Right renal pelvis (tissue), 4 donors: ENCODE measurements around the gene ZIC4. TPM values are rescaled to one million over a fixed set of nuclear protein-coding genes. Genes with fewer than 3 reads are reported as not detected.

Experiments
- DNase-seq, 4 donors: peaks; one replicate each; pipeline ENCODE4 v3.0.0-alpha.2; 2013; ENCODE audit warnings: low read depth in 4 of 4, low spot score in 3 of 4, missing footprints in 1 of 4
- polyA plus RNA-seq, 4 donors: library from polyadenylated mRNA; unstranded; fragments of 120-200 nt; gene quantifications; one replicate each; pipeline ENCODE4 v1.2.1, GENCODE V29; 2013; ENCODE audit not compliant: insufficient read length in 4 of 4

ZIC4 gene
- polyA plus RNA-seq, 4 donors, result 0.05 TPM; not detected in 3

DNA sequence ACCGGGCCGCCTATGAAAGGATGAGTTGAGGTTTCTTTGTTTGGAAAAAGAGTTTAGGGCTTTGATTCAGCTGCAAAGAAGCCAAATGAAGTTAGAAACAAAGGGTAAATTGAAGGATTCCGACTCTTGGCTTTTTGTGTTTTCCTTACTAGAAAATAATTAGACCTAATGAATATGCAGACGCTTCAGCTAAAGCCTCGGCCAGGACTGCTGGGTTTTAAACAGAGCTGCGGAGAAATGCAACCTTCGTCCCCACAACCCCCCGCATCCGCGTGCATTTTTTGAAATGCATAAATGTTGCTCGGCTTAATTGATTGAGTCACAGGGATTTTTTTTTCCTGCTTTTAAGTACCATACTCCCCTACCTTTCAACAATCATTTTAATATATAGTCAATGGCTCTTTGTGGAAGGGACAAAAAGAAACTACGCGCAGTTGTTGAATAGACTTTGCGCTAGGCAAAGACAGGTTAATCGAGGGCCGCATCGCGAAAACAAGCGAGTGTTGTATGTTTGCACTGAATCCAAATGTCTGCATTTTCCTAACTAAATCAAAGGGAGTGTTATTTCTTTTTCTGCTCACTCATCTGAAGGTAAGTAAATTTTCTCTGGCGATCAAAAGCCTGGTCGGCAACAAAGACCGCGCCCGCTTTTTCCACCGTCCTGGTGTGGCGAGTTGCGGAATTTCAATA, 1.3 kb upstream of the ZIC4 start:
- DNase-seq, result no peak

DNA sequence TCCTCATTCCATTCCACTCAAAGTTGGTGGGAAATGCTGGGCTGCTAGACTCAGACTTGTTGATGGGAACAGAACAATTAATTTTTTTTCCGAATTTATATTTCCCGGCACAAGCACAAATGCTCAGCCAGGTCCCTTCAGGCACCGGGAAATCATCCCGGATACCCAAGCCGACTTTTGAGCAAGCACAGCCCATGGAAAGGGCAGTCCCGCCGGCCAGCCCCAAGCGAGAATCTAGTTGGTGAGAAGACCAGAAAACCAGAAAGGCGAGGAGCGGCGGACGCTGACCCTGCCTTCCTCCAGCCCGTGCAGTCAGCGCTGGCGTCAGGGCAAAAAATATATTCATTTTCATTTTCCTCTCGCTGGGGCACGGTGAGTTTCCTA, 763 bp upstream of the ZIC4 start:
- DNase-seq, result no peak

DNA sequence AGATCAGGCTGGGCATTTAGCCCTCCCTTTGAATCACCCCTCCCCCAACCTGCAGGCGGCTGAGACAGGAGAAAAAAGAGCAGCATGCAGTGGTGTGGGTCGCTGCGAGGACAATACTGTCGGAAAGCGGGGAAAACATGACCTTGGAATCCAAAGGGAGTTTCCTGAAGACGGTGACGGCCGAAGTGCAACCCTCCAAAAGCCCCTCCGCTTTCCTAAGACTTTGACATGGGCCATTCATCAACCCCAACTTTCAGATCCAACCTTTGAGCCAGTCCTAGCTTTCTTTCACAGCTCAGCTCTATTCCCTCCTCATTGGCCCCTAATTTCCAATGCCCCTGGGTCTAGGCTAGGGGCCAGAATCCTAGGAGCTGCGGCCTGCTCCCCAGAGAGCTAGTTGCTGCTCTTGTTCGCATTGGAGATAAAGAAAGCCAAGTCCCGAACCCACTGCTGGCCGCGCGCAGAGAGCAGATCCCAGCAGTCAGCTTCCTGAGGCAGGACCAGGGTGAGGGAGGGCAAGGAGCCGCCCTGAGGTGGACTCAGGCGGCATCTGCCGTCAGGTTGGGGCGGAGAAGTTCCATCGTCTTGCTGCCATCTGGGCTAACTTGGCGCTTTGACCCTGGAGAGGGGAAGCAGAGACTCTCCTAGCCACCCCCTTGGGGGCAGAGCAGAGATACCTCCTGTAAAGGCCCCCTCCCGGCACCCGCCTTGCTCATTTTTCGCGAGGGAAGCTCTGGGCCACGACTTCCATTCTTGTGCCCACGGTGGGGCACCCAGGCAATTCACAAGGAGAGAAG, 914 bp downstream of the ZIC4 start:
- no peak for DNase-seq

DNA sequence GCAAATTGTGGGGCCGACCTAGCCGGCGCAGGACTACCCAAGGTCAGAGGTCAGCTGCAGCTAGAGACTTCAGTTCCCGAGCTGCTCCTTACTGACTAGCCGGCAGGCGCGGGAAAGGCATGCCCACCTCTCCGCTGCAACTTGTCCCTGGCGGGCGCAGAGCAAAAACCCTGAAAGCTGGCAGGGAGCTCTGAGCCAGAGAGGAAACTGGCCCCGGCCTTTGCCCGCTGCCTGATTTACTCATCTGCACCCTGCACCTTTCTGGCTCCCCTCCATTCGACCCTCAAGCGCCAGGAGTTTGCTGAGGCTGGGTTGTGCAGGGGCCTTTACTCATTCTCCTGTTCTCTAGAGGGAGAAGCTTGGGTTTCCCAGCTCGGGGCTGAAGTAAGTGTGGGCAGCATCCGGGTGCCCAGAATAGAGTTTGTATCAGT, 1.5 kb downstream of the ZIC4 start:
- no peak for DNase-seq

DNA sequence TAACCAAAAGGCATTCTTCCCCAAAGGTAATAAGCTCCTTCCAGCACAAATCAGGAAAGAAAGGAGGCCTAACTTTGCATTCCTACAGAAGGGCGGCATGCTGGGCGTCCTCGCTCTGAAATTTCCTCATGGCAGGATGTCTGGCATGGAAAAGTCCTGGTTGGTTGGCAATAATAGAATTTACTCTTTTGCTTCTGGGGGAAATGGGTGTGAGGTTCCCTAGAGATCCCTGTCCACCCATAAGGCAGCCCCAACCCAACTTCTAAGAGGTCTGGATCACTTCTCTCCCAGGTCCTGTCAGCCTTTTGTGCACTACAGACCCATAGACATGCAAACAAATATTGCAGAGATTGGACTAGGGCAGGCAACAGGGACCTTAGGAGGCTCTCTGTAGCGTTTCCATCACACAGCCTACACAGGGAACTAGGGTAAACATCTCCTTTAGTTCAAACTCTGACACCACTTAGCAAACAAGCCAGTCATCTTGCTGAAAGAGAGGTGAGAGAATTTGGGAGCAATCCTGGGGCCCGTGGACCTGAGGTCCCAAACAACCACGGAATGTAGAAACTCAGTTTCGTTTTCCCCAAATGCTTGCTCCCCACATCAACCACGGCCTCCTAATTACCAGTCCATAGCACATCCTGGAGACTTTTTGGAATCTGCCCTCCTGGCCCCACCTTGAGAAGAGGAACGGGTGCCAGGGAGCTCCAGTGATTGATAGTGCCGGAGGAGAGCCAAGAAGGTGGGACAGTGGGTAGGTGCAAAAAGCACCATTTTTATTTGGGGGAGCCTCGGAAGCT, 2.1 kb downstream of the ZIC4 start:
- no peak for DNase-seq

DNA sequence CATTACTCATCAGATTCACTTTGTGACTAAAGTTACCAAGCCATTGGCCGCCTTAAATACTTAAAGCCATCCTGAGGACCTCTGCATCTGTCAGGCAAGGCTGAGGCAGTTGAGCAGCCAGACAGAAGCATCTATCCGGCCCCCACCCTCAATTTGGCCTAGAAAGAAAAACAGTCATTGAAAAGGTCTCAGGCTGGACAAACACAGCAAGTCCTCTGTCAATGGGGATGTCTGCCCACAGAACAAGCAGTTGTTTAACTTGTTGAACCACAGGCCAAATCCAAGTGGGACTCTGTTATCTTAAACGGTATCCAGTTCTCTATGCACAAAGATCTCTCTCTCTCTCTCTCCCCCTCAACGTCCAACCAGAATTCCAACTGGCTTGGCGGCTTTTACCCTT, 2.8 kb downstream of the ZIC4 start:
- no peak for DNase-seq

DNA sequence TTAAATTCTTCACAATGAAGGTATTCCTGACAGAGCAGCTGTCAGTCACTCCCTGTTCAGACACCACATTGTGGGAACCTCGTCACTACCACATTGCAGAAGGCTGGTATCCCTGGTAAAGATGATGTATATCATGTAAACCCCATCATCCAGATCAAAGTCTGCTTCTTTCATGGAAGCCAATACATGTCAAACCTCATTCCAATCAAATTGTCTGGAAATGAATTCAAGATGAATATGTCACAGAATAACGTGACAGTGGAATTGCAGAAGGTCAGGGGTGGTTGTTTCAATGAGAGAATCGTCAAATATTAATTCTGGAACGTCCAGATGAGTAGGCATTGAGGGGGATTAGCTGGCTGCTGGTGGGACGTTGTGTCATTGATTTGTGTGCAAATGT, 4.2 kb downstream of the ZIC4 start:
- no peak for DNase-seq

DNA sequence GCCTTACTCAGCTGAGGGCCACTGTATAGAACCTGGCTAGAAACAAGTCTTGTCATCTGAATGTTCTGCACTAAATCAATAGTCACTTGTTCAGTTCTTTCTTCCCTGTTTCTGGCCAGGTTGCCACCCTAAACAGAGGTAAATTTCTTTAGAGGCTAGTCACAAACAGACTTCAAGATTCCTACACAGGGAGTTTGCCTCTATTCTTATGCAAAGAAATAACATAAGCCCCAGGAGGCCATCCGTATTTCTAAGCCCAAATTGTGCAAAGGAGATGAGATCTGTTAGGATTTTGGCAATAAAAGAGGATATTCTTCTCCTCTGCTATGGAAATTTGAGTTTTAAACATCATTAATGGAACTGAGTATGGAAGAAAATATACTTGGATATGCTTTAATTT, 4.9 kb downstream of the ZIC4 start:
- no peak for DNase-seq

DNA sequence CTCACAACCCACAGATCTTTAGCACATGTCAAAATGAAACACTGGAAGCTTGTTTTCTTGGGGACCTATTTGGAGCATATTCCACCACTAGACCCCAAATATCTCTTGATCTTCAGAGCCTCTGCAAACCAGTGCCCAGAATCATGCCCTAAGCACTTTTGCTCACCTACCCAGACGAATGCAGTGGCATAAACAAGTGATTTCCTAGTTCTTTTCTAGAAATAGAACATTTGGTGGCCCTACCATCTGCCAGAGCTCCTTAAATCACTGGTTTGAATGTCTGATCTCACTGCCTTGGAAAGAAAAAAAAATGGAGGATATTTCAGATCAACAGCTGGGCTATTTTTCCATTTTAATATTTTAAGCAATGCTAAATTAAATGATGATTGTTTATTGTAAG, 5.3 kb downstream of the ZIC4 start:
- no peak for DNase-seq

DNA sequence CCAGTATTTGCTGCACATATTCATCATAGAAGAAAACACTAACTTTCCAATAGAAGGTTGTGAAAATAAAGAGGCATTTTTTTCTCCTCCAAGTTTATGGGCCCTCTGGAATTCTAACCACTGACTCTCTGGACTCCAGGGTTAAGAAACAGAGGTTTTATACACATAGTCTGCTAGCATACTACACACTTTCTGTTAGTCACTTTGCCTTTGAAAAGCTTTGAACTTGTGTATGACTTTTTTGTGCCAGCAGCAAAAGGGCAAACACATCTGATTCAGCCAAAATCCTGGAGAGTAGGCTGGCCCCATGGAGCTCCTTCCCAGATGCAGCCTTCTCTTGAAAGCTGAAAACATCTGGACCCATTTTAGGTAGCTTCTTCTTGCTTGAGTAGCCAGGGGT, 6.2 kb downstream of the ZIC4 start:
- DNase-seq, result no peak

DNA sequence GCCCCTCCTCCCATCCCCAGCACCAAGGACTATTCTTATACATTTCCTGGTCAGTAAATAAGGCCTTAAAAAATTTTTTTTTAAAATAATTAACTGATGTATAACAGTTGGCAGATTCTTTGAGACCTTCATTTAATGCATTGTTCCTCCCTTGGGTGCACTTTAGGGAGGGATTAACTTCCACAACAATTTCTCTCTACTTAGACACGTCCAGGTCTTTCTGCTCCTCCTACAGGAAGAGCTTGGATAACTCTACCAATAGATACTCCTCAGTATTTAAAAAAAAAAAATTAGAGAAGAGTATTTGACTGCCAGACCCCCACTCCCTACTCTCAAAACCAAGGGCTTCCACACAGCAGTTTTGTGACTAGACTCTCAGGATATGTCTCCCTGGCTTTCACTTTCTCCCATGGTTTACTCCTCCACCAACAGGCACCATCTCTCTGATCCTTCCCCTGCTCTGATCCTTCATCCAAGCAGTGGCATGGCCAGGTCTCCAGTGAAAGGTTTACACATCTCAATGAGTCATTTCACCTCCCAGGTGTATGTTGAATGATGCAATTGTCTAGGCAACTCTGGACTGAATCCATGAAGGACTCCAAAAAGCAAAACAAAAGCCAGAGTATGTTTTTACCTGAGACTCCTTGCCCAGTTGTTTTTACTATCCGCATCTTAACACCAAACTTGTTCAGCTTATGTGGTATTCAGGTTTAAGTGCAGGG, 7.4 kb downstream of the ZIC4 start:
- no peak for DNase-seq

DNA sequence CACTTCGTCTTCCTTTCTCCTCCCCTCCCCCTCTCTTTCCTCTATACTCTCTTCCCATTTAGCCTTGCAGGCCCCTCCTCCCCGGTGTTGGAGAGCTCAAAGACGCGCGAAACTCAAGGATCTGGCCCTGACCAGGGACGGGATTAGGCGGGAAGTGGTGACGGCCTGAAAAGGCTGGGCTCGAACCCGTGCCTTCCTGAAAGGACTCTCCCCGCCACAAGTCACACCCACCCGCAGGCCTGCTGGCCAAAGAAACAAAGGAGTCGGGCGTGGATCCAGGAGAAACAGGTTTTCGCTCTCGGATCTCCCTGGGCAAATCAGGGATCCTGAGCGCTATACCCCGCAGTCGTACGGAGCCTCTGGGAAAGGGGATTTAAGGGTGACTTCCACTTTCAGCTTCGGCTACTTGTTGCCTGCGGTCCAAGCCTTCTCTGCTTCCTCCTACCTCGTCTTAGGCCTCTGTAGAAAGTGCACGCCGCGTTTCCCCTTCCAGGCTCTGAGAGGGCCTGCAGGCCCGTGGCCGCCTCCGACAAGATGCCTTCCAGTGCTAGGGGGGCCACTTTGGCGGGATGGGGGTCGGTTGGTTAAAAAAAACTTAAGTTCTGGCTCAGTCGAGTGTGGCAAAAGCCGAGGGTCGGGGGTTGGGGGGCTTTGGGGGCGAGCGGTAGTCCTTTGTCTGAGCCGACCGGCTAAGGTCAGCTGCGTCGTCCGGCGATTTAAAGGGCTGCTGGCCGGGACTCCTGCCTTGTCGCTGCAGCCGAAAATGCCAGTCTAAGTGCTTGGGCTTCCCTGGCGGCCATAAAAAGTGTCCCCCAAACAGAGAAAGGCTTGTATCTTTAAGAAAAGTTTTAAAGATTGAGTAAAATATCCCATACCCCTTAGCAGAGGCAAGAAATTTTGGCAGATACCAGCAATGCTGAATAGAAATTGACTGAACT, 8.2 kb downstream of the ZIC4 start:
- DNase-seq, result no peak

DNA sequence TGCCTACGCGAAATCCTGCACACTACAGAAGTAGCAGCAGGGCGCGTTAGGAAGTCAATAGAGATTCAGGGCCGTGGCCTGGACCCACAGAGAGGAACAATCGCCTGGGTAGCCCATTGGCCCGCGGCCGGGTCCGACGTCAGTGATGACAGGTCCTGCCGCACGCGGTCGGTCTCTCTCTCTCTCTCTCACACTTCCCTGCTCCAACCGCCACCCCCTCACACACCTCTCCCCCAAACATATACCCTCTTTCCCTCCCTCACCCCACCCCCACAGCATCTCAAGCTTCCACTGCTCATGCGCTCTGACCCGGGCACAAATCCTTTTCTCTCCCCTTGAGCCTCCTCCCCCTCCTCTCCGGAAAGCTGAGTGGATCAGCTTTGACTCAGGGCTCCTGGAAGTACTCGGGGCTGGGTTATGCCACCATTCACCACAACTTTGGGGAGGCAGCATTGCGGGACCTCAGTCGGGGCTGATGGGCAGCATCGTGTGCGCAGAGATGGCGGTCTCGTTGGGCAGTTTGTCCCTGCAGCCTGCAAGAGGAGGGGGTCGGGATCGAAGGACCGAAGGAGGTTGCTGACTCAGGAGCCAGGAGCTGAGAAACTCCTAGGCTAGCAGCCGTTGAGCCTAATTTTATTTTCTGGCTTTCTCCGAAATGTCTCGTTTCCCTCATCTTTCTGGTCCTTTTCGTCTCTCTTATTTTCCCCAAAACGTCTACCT, 9.0 kb downstream of the ZIC4 start:
- DNase-seq, result no peak

DNA sequence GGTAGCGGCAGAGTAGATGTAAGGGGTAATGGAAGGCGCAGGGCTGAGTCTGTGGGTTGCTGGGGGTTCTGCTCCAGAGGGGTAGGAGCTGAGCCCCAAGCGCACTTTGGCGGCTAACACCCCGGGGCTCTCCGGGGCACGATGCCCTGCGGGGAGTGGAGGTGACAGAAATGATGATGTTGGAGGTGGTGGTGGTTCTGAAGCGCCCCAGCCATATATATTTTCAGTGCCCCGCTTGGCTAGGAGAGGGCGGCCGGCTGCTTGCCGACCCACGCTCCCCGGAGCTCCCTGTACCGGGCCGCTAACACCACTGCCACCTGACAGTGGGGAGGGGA, 9.7 kb downstream of the ZIC4 start:
- no peak for DNase-seq

DNA sequence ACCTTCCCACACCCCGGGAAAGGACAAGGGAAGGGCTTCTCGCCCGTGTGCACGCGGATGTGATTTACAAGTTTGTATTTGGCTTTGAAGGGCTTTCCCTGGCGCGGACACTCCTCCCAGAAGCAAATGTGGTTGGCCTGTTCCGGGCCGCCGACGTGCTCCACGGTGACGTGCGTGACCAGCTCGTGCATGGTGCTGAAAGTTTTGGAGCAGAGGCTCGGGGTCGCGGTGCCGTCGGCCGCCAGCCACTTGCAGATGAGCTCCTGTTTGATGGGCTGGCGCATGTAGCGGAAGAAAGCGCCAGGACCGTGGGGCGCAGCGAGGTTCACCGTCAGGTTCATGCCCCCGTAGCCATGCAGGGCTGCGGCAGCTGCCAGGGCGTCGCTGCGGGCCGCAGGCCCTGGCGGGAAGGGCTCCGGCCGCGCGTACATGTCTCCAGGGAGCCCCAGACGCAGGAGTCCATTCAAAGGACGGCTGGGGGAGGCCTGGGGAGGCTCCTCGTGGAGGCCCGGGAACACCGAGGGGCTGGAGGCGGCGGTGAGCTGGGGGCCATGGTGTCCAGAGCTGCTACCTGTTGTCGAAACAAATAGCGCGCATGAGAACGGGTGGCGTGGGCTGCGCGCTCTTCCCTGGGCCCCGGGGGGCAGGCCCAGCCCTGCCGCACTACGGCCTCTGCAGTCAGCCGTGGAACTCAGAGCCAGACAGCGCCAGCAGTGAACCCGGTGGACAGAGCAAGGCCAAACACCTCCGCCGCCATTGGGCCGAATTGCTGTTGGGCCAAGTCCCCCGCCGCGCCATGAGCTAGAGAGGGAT, 10.2 kb downstream of the ZIC4 start:
- no peak for DNase-seq

DNA sequence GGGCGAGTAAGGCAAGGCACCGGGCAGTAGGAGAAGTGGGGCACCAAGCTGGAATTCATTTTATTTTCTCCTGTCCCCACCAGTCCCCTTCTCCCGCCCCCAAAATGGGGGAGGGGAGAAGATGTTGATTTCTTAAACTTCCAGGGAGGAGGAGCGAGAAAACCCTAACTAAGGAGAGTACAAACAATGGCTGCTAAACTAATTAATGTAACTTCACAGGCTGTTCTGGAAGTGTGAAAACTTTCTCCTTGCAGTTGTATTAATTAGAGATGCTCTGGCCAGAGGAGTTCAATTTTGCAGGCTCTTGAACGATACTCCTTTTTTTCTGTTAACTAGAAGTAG, 11.5 kb downstream of the ZIC4 start:
- DNase-seq, result no peak

DNA sequence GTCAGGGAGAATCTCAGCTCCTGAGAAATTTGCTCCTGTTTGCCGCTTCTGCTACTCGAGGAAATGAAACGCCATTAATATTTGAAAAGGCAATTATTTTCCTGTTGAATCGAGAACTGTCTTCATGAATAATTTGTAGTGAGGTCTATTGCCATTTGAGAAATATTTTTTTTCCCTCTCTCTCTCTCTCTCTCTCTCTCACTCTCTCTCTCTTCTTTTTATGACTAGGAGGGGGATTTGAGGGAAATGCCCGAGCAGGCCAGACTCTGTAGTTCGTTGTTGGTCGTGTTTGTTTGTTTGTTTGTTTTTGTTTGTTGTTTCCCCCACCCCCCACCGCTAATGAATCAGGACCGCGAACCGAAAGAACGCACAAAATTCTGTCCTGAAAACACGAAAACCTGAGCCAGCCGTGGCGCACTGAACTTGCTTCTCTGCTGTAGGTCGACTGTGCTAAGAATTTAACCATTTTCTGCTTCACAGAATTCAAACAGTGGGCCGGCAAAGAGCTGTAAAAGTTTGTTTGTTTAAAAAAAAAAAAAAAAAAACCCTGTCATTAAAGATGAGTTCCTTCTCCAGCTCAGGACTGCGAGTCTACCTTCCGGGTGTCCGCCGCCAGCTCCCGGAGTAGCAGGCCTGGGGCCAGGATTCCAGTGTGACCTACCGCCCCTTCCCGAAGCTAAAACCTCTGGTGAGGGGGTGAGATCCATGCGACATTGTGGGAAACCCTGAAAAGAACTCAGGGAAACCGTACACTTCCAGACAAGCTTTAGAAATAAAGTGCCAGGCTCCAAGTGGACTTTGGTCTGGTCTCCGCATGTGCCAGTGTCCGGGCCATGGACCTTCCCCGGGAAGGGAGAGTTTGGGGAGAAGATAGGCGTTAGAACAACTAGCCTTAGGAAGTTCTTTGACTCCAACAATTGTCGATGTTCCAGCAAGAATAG, 12.1 kb downstream of the ZIC4 start:
- no peak for DNase-seq
